ENCODE results near the gene SHISA7. TPM values are rescaled to one million over a fixed set of nuclear protein-coding genes. Genes with fewer than 3 reads are reported as not detected.

Gene SHISA7
- polyA plus RNA-seq, 2 of the 4 experiments (the other 2 are of a cell fraction), result 0.01 TPM; not detected in 1

DNA sequence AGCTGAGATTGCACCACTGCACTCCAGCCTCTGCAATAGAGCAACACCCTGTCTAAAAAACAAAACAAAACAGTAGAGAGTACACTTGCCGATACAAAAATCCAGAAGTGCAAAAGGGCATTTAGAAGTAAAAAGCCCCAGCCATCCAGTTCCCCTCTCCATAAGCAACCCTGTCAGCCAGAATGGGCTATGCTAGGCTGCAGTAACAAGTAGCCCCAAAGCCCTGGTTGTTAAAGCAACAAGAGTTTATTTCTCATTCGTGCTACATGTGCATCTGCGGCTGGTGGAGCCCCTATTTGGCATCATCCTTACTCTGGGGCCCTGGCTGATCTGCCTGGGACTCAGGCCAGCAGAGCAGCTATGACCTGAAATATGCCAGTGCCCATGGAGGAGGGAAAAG lies 18.6 kb downstream of the SHISA7 start:
- POLR2A ChIA-PET, result interaction anchor here (1.0 kb wide), 1 partner anchor 17 kb away, joined by 4 read pairs; the partner anchor contains the start of gene UBE2S
- FAIRE-seq (no peak), DNase-seq (ENCODE audit: low read depth in 1 of 2, low spot score in 1 of 2) (no peak), ATAC-seq (no peak; a peak in 1 of 6 replicates)
- no peak overlapping the region for H3K27ac ChIP-seq
- TF ChIP-seq, protein P1, sequence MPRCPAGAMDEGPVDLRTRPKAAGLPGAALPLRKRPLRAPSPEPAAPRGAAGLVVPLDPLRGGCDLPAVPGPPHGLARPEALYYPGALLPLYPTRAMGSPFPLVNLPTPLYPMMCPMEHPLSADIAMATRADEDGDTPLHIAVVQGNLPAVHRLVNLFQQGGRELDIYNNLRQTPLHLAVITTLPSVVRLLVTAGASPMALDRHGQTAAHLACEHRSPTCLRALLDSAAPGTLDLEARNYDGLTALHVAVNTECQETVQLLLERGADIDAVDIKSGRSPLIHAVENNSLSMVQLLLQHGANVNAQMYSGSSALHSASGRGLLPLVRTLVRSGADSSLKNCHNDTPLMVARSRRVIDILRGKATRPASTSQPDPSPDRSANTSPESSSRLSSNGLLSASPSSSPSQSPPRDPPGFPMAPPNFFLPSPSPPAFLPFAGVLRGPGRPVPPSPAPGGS (IDR thresholded peaks at IDR 0.05), result no peak
- TF ChIP-seq PHF8 (IDR thresholded peaks at IDR 0.05; ENCODE audit: borderline replicate concordance, low read depth), result no peak
- TF ChIP-seq TP53 (CRISPR knock-in tag; IDR thresholded peaks at IDR 0.05), result no peak
- TF ChIP-seq ESRRA (IDR thresholded peaks at IDR 0.05; ENCODE audit: borderline replicate concordance, low read length), result no peak
- no peak for TF ChIP-seq RCOR1 (IDR thresholded peaks at IDR 0.05; ENCODE audit: low read depth, low read length)
- no peak for TF ChIP-seq EHF (CRISPR knock-in tag; IDR thresholded peaks at IDR 0.05)
- no peak for TF ChIP-seq HOXA7 (CRISPR knock-in tag; IDR thresholded peaks at IDR 0.05)
- TF ChIP-seq SMC3 (IDR thresholded peaks at IDR 0.05), result no peak
- TF ChIP-seq, protein P2, sequence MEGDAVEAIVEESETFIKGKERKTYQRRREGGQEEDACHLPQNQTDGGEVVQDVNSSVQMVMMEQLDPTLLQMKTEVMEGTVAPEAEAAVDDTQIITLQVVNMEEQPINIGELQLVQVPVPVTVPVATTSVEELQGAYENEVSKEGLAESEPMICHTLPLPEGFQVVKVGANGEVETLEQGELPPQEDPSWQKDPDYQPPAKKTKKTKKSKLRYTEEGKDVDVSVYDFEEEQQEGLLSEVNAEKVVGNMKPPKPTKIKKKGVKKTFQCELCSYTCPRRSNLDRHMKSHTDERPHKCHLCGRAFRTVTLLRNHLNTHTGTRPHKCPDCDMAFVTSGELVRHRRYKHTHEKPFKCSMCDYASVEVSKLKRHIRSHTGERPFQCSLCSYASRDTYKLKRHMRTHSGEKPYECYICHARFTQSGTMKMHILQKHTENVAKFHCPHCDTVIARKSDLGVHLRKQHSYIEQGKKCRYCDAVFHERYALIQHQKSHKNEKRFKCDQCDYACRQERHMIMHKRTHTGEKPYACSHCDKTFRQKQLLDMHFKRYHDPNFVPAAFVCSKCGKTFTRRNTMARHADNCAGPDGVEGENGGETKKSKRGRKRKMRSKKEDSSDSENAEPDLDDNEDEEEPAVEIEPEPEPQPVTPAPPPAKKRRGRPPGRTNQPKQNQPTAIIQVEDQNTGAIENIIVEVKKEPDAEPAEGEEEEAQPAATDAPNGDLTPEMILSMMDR (IDR thresholded peaks at IDR 0.05), result no peak
- TF ChIP-seq RARB (CRISPR knock-in tag; IDR thresholded peaks at IDR 0.05), result no peak
- no peak for TF ChIP-seq KDM1A (IDR thresholded peaks at IDR 0.05; ENCODE audit: low read depth)
- no peak for TF ChIP-seq TFCP2L1 (CRISPR knock-in tag; IDR thresholded peaks at IDR 0.05)
- TF ChIP-seq CHD4 (IDR thresholded peaks at IDR 0.05; ENCODE audit: borderline replicate concordance), result no peak
- TF ChIP-seq CBX2 (IDR thresholded peaks at IDR 0.05; ENCODE audit: borderline replicate concordance, low read depth), result no peak
- no peak for TF ChIP-seq ZNF302 (CRISPR knock-in tag; IDR thresholded peaks at IDR 0.05)
- CTCF ChIA-PET, result interaction anchor here (0.9 to 2.6 kb wide), 8 partner anchors 8 to 283 kb away, joined by 3 to 8 read pairs (median 3); partner anchors contain the start of gene DNAAF3
- 53% methylated on average over 3 of the region's 3 CpGs for WGBS (ENCODE audit: missing lambda C conversion rate)
- no peaks in the 10 kb centered on the region for H3K4me1 ChIP-seq
- no peak overlapping the region for H3K4me2 ChIP-seq
- H3K9me3 ChIP-seq, result no peaks in the 10 kb centered on the region
- H3K4me3 ChIP-seq, result no peak overlapping the region

DNA sequence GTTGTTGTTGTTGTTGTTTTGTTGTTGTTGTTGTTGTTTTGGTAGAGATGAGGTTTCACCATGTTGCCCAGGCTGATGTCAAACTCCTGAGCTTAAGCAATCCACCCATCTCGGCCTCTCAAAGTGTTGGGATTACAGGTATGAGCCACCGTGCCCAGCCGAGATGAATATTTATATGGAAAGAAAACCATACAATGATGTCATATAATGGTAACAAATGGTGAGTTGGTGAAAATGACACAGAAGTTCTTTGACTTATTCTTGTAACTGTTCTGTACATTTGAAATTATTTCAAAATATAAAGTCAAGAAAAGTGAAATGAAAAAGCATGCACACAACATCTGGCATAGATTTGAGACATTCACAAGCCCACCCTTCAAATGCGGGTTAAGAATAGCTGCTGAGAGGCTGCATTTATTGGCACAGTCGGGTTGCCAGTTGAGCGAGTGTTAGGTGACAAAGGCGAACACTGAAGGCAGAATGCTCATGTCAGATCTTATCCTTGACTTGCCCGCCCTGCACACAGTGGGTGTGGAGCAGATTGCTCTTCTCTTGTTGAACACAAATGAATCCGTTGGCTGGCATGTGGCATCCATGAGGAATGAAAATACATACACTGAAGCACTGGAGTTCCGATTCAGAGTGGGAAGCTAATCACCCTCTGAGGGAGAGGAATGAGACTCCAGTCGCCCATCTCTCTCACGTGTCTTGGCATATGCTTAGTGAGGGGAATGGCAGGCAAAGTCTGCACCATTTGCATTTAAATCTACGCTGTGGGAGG lies 19.7 kb downstream of the SHISA7 start:
- ATAC-seq (no peak), DNase-seq (ENCODE audit: low read depth in 1 of 2, low spot score in 1 of 2) (no peak), FAIRE-seq (peak; percentile 63)
- CTCF ChIA-PET, result interaction anchor here (1.1 to 2.6 kb wide), 6 partner anchors 9 to 282 kb away, joined by 4 to 8 read pairs (median 5); no protein-coding TSS in a partner anchor
- no peak overlapping the region for H3K4me3 ChIP-seq
- no peaks in the 10 kb centered on the region for H3K9me3 ChIP-seq
- POLR2A ChIA-PET, result no interaction called here
- H3K27ac ChIP-seq, result no peak overlapping the region
- TF ChIP-seq MAFK (IDR thresholded peaks at IDR 0.05; ENCODE audit: partially characterized antibody) (no peak), CHD2 (IDR thresholded peaks at IDR 0.05; ENCODE audit: low read length, partially characterized antibody) (no peak), RCOR1 (IDR thresholded peaks at IDR 0.05; ENCODE audit: low read depth, low read length) (no peak), NPAS2 (CRISPR knock-in tag; IDR thresholded peaks at IDR 0.05; ENCODE audit: borderline replicate concordance) (no peak), EHMT2 (IDR thresholded peaks at IDR 0.05; ENCODE audit: low read depth) (no peak), GATA3 (IDR thresholded peaks at IDR 0.05; ENCODE audit: borderline replicate concordance) (no peak), POLR2AphosphoS2 (conservative IDR thresholded peaks at IDR 0.05; ENCODE audit: low read length) (no peak), EP300 (IDR thresholded peaks at IDR 0.05) (no peak), SMC3 (IDR thresholded peaks at IDR 0.05) (no peak), SREBF2 (IDR thresholded peaks at IDR 0.05) (no peak)
- TF ChIP-seq, protein P3, sequence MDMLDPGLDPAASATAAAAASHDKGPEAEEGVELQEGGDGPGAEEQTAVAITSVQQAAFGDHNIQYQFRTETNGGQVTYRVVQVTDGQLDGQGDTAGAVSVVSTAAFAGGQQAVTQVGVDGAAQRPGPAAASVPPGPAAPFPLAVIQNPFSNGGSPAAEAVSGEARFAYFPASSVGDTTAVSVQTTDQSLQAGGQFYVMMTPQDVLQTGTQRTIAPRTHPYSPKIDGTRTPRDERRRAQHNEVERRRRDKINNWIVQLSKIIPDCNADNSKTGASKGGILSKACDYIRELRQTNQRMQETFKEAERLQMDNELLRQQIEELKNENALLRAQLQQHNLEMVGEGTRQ (IDR thresholded peaks at IDR 0.05), result no peak
- TF ChIP-seq, protein P4, sequence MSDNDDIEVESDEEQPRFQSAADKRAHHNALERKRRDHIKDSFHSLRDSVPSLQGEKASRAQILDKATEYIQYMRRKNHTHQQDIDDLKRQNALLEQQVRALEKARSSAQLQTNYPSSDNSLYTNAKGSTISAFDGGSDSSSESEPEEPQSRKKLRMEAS (IDR thresholded peaks at IDR 0.05), result no peak
- TF ChIP-seq, protein P5, sequence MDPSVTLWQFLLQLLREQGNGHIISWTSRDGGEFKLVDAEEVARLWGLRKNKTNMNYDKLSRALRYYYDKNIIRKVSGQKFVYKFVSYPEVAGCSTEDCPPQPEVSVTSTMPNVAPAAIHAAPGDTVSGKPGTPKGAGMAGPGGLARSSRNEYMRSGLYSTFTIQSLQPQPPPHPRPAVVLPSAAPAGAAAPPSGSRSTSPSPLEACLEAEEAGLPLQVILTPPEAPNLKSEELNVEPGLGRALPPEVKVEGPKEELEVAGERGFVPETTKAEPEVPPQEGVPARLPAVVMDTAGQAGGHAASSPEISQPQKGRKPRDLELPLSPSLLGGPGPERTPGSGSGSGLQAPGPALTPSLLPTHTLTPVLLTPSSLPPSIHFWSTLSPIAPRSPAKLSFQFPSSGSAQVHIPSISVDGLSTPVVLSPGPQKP (IDR thresholded peaks at IDR 0.05; ENCODE audit: low read depth, low read length), result no peak
- TF ChIP-seq, protein P1 (IDR thresholded peaks at IDR 0.05), result no peak
- TF ChIP-seq, protein P2 (IDR thresholded peaks at IDR 0.05), result no peak
- no peak overlapping the region for H3K4me2 ChIP-seq
- H3K4me1 ChIP-seq, result peaks cover 2% of the 10 kb centered on the region; the same call in 1 of the 3 replicates
- WGBS (ENCODE audit: missing lambda C conversion rate), result 37% methylated on average over 13 of the region's 13 CpGs
